GM21423 (cell line): ENCODE data around the gene ARID1B.
A peak's percentile ranks its signal among the peaks of the same experiment; 100 is the strongest.

Source experiments
- ATAC-seq: cut with Tn5 transposase; IDR thresholded peaks from one replicate; pipeline ENCODE4 v1.9.1; 2021; ENCODE audit warnings: mild to moderate bottlenecking, moderate library complexity; ENCODE audit not compliant: unreplicated experiment

The ARID1B gene

DNA sequence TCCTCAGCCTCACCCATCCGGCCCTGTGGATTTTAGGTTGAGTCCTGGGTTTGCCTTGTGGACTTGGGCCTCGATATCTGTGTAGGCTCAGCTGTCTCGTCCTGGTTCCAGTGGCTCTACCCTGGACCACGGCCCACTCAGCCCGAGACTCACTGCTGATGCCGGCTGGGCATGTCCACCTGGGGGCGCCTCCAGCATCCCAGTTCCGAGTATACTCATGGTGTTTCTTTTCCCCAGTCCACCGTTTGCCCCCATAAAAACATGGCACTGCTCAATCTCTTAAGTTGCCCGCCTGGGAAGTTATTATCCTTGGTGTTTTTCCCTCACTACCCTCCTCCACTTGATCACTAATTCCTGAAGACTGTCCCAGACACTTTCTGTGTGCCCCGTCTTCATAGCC is 99.1 kb downstream of the ARID1B start:
- ATAC-seq = no peak

GRCh38 chr6:156877126-156877863 is 100.1 kb downstream of the ARID1B start:
- ATAC-seq = no peak

GRCh38 chr6:156878681-156879080 is 101.5 kb downstream of the ARID1B start:
- no peak for ATAC-seq

DNA sequence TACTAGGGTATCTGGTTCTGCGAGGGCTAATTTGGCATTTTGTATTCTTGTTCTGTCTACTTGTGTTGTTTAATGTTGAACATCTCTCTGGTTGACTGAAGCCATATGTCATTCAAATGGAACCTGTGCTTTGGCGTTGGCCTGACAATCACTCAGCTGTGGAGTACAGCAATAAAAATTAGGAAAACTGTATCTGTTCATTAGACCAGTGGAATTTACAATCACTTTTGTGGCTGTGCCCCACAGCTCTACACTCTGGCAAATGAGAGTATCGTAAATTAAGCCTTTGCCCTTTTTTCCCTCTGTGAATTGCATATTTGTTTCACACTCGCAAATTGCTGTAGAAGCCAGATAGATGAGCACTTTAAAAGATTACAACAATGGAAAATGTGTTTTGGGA is 102.0 kb downstream of the ARID1B start:
- no peak for ATAC-seq

DNA sequence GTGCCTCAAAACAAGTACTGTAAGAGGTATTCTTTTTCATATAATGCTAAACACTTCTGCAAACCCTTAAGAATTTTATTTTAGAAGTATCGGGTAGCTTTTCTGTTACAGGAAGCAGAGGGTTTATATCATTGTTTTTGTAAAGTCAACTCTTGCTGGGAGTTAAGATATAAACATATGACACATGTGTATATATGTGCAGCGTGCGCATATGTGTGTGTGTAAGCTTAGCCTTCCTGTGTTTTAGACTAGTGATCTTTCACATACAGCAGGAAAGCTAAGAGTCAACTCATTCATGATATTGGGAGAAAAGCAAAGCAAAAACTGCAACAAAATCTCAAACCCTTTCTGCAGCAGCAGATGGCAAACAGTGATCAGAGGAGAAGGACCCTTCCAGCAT is 102.4 kb downstream of the ARID1B start:
- no peak for ATAC-seq

- no peak for ATAC-seq
These were observed 103.7 kb downstream of the ARID1B start for GRCh38 chr6:156880913-156881312.

DNA sequence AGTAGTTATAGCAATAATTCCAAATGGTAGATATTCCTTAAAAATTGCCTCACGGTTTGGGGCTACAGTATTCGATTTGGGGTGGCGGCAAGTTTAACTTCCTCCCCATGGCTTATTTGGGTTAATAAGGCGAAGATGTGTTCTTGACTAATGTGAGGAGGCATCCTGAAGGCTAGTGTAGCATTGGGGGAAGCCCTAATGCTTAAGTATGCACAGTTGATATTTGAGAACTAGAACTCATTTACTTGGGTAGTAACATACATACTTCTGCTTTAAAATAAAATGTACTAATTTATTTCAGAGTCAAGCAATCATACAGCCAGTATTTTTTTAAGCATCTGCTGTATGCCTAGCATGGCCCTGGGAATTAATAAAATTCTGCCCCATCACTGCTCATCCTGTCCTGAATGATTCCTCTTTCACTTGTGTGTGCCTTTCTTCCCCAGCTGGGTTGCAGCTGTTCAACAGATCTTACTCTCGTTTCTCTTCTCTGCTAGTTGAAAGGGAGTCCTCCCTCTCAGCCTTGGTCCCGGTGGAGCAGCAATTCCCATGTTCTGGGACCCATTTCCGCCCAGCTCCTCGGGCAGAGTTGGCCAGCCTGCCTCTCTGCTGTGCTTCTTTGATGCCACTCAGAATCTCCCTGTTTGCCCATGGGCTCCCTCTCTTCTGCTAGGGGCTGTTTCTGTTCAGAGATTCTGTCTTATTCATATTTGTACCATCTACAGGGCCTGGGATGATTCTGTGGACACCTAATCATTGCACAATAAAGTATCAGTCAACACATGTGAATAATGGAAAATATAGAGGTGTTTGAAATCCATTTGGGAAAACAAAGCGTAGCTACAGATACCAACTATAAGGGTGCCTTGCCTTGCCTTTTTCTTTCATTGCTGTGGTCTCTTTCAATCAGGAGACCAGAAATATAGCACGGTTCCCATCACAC is 104.8 kb downstream of the ARID1B start:
- no peak for ATAC-seq

- ATAC-seq = no peak
These were observed 106.5 kb downstream of the ARID1B start for GRCh38 chr6:156883497-156884252.

- no peak for ATAC-seq
These were observed 107.1 kb downstream of the ARID1B start for GRCh38 chr6:156884306-156884705.

DNA sequence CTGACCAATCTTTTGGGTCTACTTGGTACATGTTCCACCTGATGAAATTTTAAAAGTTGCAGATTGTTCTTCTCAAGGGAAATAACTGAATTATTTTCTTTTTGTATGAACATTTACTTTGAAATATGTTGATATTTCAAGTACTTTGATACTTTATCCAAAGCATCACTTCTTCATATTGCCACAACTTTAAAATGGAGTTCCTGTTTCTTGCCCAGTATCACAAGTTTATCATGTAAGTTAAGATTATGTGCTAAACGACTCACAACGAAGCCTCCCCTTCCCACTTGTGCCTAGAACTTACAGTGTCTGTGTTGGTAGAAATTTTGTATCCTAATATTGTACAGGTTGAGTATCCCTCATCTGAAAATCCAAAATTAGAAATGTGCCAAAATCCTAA is 108.4 kb downstream of the ARID1B start:
- ATAC-seq = no peak

DNA sequence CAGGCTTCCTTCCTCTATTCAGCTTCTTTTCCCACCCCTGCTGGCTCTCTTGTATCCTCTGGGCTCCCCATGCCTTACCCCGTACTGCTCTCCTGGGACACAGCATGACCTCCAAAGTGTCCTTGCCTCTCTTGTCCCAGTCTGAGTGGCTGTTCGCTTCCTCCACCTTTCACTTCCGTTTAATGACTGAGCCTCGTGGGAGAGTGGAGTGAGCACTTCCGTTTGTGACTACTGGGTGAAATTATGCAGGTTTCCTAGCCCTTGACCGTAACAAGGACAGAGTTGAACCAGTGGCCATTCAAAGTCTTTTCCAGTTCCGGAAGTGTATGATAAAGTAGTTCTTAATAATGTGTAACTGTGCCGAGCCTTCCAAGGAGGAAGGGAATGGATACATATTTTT is 109.2 kb downstream of the ARID1B start:
- peak; percentile 78 for ATAC-seq

- ATAC-seq = no peak
These were observed 110.6 kb downstream of the ARID1B start for GRCh38 chr6:156887623-156888269.

DNA sequence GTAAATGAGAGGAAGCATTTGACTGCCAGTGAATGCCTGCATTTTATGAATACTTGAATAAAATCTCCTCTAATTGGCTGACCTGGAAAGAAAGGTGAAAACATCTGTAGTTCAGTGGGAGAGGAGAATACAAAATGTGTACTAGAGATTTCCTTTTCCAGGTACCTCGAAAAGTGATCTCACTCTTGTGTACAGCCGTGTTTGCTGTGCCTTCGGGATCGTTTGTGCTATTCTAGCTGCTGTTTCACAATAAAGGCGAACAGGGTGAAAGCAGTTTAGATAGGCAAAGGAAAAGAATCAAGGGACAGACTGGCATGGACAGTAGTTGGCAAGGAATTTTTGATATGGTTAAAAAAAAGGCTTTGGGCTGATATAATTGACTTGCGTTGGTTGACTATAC is 112.3 kb downstream of the ARID1B start:
- ATAC-seq = no peak

DNA sequence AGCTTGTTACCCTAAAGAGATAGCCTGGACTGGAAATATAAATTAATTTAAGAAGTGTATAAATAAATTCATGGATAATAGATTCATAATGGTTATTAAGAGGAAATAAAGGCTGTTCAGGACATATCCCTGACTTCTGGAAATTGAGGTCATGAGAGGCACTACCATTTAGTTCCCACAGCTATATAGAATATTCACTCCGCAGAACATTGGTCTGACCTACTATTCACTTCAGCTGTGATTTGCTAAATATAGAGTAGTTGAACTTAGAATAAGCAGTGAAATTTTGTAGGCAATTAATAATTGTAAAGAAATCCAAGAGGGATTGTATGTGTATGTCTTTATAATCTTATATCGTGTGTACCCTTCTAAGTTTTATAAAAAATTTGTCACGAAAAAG is 112.8 kb downstream of the ARID1B start:
- no peak for ATAC-seq

DNA sequence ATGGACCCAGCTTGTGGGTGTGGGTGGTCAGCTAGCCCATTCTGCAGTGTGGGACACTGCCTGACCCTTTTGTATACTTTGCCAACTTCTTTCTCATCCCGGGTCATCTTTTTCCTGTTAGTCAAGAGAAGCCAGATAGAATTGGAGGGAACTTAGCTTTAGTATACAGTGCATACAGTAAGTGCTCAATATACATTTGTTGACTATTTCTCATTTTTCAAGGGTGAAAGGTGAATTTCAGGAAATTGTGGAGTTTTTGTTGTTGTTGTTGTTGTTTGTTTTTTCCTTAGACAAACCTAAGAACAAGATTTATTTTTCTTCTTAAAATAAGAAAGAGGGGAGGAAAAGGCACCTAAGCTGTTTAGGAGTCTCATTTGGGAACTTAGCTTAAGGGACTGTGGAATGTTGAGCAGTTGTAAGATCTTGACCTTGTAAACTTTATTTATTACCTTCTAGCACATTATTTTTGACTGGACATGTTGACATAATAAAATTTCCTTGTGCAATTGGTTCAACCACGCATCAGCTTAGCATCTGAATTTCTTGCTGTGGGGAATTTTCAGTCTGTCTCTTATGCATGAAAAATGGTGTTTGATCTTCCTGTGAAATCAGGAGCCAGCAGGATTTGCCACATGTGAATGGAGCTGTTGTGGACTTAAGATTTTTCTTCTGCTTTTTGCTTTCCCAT is 113.6 kb downstream of the ARID1B start:
- no peak for ATAC-seq

GRCh38 chr6:156897907-156898531 is 120.8 kb downstream of the ARID1B start:
- no peak for ATAC-seq

DNA sequence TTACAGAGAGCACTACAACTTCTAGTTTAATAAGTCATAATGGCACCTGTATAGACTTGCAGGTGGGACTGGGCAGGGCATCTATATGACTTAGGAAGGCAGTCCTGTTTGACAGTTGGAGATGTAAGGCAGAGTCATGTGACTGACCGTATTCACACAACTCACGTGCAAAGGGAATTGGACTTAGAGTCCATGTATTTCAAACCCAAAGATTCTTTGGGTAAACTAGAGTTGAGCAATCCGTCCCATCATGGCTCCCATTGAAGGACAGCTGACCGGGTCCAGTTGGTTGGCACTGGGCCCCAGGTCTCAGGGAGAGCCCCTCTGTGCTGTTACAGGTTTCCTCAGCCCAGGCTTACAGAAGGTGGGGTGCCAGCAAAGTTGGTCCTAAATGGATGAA is 121.9 kb downstream of the ARID1B start:
- ATAC-seq = no peak

DNA sequence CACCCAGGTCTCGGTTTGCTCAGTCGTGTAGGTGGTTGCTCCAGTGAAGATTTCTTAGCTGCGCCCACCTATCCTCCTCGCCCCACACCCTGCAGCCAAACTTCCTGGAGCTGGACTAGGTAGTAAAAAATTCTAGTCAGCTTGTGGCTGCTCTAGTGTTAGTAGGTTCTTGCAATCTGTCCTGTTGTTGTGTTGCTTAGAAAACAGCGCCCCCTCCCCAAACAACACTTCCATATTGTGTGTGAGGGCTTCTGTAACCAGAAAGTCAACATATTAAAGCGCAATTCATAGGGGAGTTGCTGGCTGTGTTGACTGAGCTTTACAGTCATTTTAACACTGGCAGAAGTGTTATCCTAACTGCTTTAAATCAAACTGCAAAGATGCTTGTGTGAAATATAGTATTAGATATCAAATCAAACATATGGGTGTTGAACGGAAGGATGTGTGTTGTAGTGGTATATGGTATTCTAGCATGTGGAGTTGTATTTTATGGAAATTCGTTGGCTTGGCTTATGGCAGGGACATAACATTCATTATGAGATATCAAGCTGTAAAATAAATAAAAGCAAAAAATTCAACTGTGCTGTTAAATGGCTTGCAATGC is 122.5 kb downstream of the ARID1B start:
- no peak for ATAC-seq

GRCh38 chr6:156900292-156900691 is 123.1 kb downstream of the ARID1B start:
- ATAC-seq = no peak
